Thyroid gland (tissue), 4 donors: ENCODE measurements around the gene CCR5.

Experiments
- CTCF ChIP-seq, 6 experiments: fragments of 200-600 bp in 3 of 6; fragments of 450-650 bp in 3 of 6; sonication (generic) in 3 of 6; IDR thresholded peaks; one replicate each; pipeline ENCODE4 v1.5.1; 2016 to 2019; ENCODE audit warnings: antibody characterized with exemption in 6 of 6, mild to moderate bottlenecking in 2 of 6, inconsistent platforms in 1 of 6, moderate library complexity in 1 of 6
- POLR2A ChIP-seq, 2 donors: fragments of 450-650 bp; IDR thresholded peaks; one replicate each; pipeline ENCODE4 v1.6.1; 2017; ENCODE audit warnings: antibody characterized with exemption in 2 of 2, mild to moderate bottlenecking in 2 of 2, moderate library complexity in 1 of 2

GRCh38 chr3:46378426-46378942 lies 7.7 kb downstream of the CCR5 start:
- TF ChIP-seq POLR2A (IDR thresholded peaks at IDR 0.05), result no peak
- peak in 5 of 6 experiments; percentile 32 to 62 (median 50) for TF ChIP-seq CTCF (IDR thresholded peaks at IDR 0.05)
